Neural cell (in vitro differentiated cells): ENCODE measurements around the gene COL19A1. TPM values are rescaled to one million over a fixed set of nuclear protein-coding genes. Genes with fewer than 3 reads are reported as not detected.
"Not testable (repeated sequence)": the region's sequence is repeated elsewhere in the genome, so short reads cannot be mapped to it uniquely, and the experiment has no call there.

ENCODE experiments used
- H2AFZ ChIP-seq: fragments of 200-600, 300-800 bp; sonication (generic), shearing (Covaris generic); 2 replicates; pipeline ENCODE4 v1.6.0; 2014; ENCODE audit warnings: low read depth, mild to moderate bottlenecking, antibody characterized with exemption, low read length, moderate library complexity
- H3F3A ChIP-seq: fragments of 200-600 bp; shearing (Covaris generic); 2 replicates; pipeline ENCODE4 v1.6.1; 2016; ENCODE audit warnings: mild to moderate bottlenecking, moderate library complexity, mixed read lengths, antibody characterized with exemption, low read length; ENCODE audit not compliant: insufficient read depth, poor library complexity, severe bottlenecking
- H3K27ac ChIP-seq: fragments of 200-600, 300-800 bp; sonication (generic), shearing (Covaris generic); 2 replicates; pipeline ENCODE4 v1.5.1; 2014; ENCODE audit warnings: mild to moderate bottlenecking, low read length, moderate library complexity
- H3K27me3 ChIP-seq: fragments of 300-800, 200-600 bp; sonication (generic), shearing (Covaris generic); 2 replicates; pipeline ENCODE4 v1.6.0; 2014; ENCODE audit warnings: mild to moderate bottlenecking, low read depth, low read length, moderate library complexity; ENCODE audit not compliant: insufficient read depth
- H3K36me3 ChIP-seq: fragments of 300-800, 200-600 bp; sonication (generic), shearing (Covaris generic); 2 replicates; pipeline ENCODE4 v1.5.1; 2014; ENCODE audit warnings: mild to moderate bottlenecking, antibody characterized with exemption, low read length, moderate library complexity; ENCODE audit not compliant: insufficient read depth
- H3K4me2 ChIP-seq: fragments of 300-800, 200-600 bp; sonication (generic), shearing (Covaris generic); 2 replicates; pipeline ENCODE4 v1.6.0; 2014; ENCODE audit warnings: mild to moderate bottlenecking, low read length
- H3K4me3 ChIP-seq: fragments of 300-800, 200-600 bp; sonication (generic), shearing (Covaris generic); 2 replicates; pipeline ENCODE4 v1.5.1; 2014; ENCODE audit warnings: mild to moderate bottlenecking, low read length, moderate library complexity
- H3K79me2 ChIP-seq: fragments of 200-600 bp; shearing (Covaris generic); replicated peaks from 2 replicates; pipeline ENCODE4 v1.6.0; 2014; ENCODE audit warnings: mild to moderate bottlenecking, low read length, moderate library complexity; ENCODE audit not compliant: insufficient read depth
- H3K9ac ChIP-seq: fragments of 300-800, 200-600 bp; sonication (generic), shearing (Covaris generic); 2 replicates; pipeline ENCODE4 v1.6.1; 2016; ENCODE audit warnings: mild to moderate bottlenecking, low read length, mixed read lengths
- H3K9me2 ChIP-seq: fragments of 200-600 bp; shearing (Covaris generic); 2 replicates; pipeline ENCODE4 v1.6.1; 2016; ENCODE audit warnings: mild to moderate bottlenecking, low read length, mixed read lengths; ENCODE audit not compliant: insufficient read depth
- H3K9me3 ChIP-seq: fragments of 200-600, 300-800 bp; sonication (generic), shearing (Covaris generic); 2 replicates; pipeline ENCODE4 v1.6.1; 2016; ENCODE audit warnings: mild to moderate bottlenecking, mixed run types, low read length, moderate library complexity, mixed read lengths
- H4K20me1 ChIP-seq: fragments of 200-600 bp; shearing (Covaris generic); 2 replicates; pipeline ENCODE4 v1.6.1; 2016; ENCODE audit warnings: mild to moderate bottlenecking, mixed run types; ENCODE audit not compliant: insufficient read depth
- EP300 ChIP-seq: fragments of 450-650 bp; conservative IDR thresholded peaks from 2 replicates; pipeline ENCODE4 v1.6.1; 2014; ENCODE audit warnings: antibody characterized with exemption, mild to moderate bottlenecking, moderate library complexity; ENCODE audit not compliant: poor library complexity, severe bottlenecking
- EZH2 ChIP-seq: fragments of 200-600, 300-800 bp; shearing (Covaris generic), sonication (generic); IDR thresholded peaks from 2 replicates; pipeline ENCODE4 v1.6.1; 2014; ENCODE audit warnings: antibody characterized with exemption, low read length, borderline replicate concordance, mild to moderate bottlenecking; ENCODE audit not compliant: insufficient read depth, poor library complexity, severe bottlenecking
- MXI1 ChIP-seq: fragments of 450-650 bp; conservative IDR thresholded peaks from 2 replicates; pipeline ENCODE4 v1.6.1; 2014; ENCODE audit warnings: antibody characterized with exemption, mild to moderate bottlenecking; ENCODE audit not compliant: poor library complexity, severe bottlenecking
- POLR2AphosphoS5 ChIP-seq: IDR thresholded peaks from 2 replicates; pipeline ENCODE4 v1.6.1; 2012
- RAD21 ChIP-seq: fragments of 450-650 bp; conservative IDR thresholded peaks from 2 replicates; pipeline ENCODE4 v1.6.1; 2014; ENCODE audit warnings: antibody characterized with exemption, mild to moderate bottlenecking, moderate library complexity
- SMC3 ChIP-seq: fragments of 450-650 bp; conservative IDR thresholded peaks from 2 replicates; pipeline ENCODE4 v1.6.1; 2014; ENCODE audit warnings: antibody characterized with exemption, mild to moderate bottlenecking, moderate library complexity; ENCODE audit not compliant: poor library complexity
- TAF1 ChIP-seq: IDR thresholded peaks from 2 replicates; pipeline ENCODE4 v1.6.1; 2012; ENCODE audit warnings: low read depth
- polyA plus RNA-seq: library from polyadenylated mRNA; depleted of rRNA; stranded (reverse); fragments of >200 nt; gene quantifications from 2 replicates; pipeline ENCODE4 v1.2.3, GENCODE V29; 2014
- TF ChIP-seq, protein P1 (sequence below): IDR thresholded peaks from 2 replicates; pipeline ENCODE4 v1.6.1; 2012; ENCODE audit warnings: borderline replicate concordance
- TF ChIP-seq, protein P2 (sequence below): fragments of 450-650 bp; IDR thresholded peaks from 2 replicates; pipeline ENCODE4 v1.5.1; 2014; ENCODE audit warnings: antibody characterized with exemption, mild to moderate bottlenecking, moderate library complexity; ENCODE audit not compliant: poor library complexity, severe bottlenecking

The COL19A1 gene
- polyA plus RNA-seq, 1 donor from 2014 or later, result 0.24 TPM

DNA sequence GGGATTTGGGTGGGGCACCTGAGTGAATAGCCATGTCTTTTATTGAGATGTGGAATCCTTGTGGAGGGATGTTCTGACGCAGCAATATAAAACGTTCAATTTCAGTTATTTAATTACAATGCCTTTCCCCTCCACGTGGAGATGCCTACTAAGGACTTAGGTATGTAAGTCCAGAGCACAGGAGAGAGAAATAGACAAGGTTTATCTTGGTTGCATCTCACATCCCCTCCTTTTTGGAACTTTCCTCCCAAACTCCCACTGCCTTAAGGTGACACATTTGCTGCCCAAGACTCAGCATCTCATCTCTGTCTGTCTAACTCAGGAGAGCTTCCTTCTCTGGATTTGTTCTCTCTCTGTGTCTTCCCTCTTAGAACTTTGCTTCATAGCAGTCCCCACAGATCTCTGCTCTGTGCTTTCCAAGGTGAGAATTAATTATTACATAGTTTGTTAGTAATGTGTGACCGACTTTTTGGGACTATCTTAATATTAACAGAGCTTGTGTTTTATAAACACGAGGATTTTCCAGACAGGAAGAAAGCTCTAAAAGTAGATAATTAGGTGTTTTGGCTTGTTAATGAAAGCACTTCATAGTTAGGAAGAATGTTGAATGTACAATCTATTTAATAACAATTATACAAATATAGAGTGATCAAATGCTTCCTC lies 52.6 kb downstream of the COL19A1 start:
- Histone ChIP-seq H3K79me2 (no peaks in the 10 kb centered on the region), H3K9me2 (no peaks in the 10 kb centered on the region), H3K9me3 (no peaks in the 10 kb centered on the region), H3K27ac (no peak overlapping the region), H3K9ac (no peak overlapping the region), H3K36me3 (no peaks in the 10 kb centered on the region), H3K4me2 (no peak overlapping the region), H3F3A (no peaks in the 10 kb centered on the region), H3K4me3 (no peak overlapping the region), H4K20me1 (no peaks in the 10 kb centered on the region), H3K27me3 (no peaks in the 10 kb centered on the region), H2AFZ (no peak overlapping the region)
- TF ChIP-seq EP300, result no peak

DNA sequence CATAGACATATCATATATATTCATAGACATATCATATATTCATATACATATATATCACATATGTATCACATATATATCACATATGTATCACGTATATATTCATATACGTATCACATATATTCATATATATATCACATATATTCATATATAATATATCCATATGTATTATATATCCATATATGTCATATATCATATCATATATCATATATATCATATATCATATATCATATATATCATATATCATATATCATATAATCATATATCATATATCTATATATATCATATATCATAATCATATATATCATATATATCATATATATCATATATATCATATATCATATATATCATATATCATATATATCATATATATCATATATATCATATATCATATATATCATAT lies 54.7 kb downstream of the COL19A1 start:
- not testable (repeated sequence) for H4K20me1 ChIP-seq, H3K4me2 ChIP-seq, H3F3A ChIP-seq, H3K4me3 ChIP-seq, H2AFZ ChIP-seq, H3K9me3 ChIP-seq, H3K27ac ChIP-seq, H3K79me2 ChIP-seq, H3K9me2 ChIP-seq, H3K9ac ChIP-seq, H3K27me3 ChIP-seq, H3K36me3 ChIP-seq

DNA sequence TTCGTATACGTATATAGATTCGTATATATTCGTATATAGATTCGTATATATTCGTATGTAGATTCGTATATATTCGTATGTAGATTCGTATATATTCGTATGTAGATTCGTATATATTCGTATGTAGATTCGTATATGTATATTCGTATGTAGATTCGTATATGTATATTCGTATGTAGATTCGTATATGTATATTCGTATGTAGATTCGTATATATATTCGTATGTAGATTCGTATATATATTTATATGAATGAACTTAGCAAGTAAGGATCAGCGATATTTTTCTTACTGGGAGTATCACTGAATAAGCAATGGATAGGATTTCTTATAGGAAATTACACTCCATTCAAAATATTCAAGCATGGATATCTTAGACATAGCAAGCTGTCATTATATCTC lies 55.3 kb downstream of the COL19A1 start:
- not testable (repeated sequence) for H3K79me2 ChIP-seq, H3K9me3 ChIP-seq, H3K4me2 ChIP-seq, H3F3A ChIP-seq, H3K9ac ChIP-seq, H4K20me1 ChIP-seq, H3K9me2 ChIP-seq, H3K27ac ChIP-seq, H3K4me3 ChIP-seq, H3K36me3 ChIP-seq, H3K27me3 ChIP-seq, H2AFZ ChIP-seq

DNA sequence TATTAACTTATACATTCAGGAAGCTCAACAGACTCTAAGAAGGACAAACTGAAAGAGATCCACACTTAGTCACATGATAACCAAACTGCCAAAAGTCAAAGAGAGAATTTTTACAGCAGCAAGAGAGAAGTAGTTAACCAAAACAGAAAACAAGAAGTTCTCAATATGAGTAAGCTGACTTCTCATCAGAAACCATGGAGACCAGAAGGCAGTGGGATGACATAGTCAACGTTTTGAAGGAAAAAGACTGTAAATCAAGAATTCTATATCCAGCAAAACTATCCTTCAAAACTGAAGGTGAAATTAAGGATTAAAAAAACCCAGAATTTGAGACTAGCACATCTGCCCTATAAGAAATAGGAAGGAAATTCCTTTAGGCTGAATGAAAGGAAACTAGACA lies 60.4 kb downstream of the COL19A1 start:
- no peak overlapping the region for H3K9ac ChIP-seq
- no peaks in the 10 kb centered on the region for H4K20me1 ChIP-seq
- H3K27me3 ChIP-seq, result no peaks in the 10 kb centered on the region
- no peaks in the 10 kb centered on the region for H3K36me3 ChIP-seq
- no peak overlapping the region for H2AFZ ChIP-seq
- TF ChIP-seq SMC3 (no peak), POLR2AphosphoS5 (no peak), RAD21 (no peak)
- no peaks in the 10 kb centered on the region for H3K9me3 ChIP-seq
- no peak overlapping the region for H3K27ac ChIP-seq
- no peaks in the 10 kb centered on the region for H3K79me2 ChIP-seq
- H3K4me3 ChIP-seq, result no peak overlapping the region
- H3K4me2 ChIP-seq, result no peak overlapping the region
- no peaks in the 10 kb centered on the region for H3F3A ChIP-seq
- H3K9me2 ChIP-seq, result no peaks in the 10 kb centered on the region

DNA sequence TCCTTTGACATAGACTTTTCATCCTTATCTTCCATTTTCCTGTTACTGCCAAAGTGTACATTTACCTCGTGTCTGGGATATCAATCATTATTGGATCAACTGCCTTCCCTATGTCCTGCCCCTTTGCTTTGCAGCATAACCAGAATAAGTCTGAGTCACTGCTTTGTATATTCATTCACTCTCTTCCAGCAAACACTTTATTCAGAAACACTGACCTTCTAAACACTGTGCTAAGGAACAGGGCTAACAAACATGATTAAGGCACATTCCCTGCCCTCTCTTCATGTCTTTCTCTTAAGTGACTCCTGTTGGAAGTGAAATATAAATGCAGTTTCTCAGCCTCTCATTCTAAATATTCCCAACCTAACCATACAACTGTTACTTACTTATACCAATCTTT lies 66.9 kb downstream of the COL19A1 start:
- Histone ChIP-seq H3K9me2 (no peaks in the 10 kb centered on the region), H2AFZ (no peak overlapping the region), H4K20me1 (no peaks in the 10 kb centered on the region), H3K27ac (no peak overlapping the region), H3K27me3 (no peaks in the 10 kb centered on the region), H3K9me3 (no peaks in the 10 kb centered on the region), H3K4me2 (no peak overlapping the region), H3K4me3 (no peak overlapping the region), H3K9ac (no peak overlapping the region), H3K36me3 (no peaks in the 10 kb centered on the region), H3K79me2 (no peaks in the 10 kb centered on the region), H3F3A (no peaks in the 10 kb centered on the region)
- TF ChIP-seq POLR2AphosphoS5, result no peak
- no peak for TF ChIP-seq EZH2
- TF ChIP-seq RAD21, result no peak
- no peak for TF ChIP-seq TAF1
- TF ChIP-seq, protein P1, sequence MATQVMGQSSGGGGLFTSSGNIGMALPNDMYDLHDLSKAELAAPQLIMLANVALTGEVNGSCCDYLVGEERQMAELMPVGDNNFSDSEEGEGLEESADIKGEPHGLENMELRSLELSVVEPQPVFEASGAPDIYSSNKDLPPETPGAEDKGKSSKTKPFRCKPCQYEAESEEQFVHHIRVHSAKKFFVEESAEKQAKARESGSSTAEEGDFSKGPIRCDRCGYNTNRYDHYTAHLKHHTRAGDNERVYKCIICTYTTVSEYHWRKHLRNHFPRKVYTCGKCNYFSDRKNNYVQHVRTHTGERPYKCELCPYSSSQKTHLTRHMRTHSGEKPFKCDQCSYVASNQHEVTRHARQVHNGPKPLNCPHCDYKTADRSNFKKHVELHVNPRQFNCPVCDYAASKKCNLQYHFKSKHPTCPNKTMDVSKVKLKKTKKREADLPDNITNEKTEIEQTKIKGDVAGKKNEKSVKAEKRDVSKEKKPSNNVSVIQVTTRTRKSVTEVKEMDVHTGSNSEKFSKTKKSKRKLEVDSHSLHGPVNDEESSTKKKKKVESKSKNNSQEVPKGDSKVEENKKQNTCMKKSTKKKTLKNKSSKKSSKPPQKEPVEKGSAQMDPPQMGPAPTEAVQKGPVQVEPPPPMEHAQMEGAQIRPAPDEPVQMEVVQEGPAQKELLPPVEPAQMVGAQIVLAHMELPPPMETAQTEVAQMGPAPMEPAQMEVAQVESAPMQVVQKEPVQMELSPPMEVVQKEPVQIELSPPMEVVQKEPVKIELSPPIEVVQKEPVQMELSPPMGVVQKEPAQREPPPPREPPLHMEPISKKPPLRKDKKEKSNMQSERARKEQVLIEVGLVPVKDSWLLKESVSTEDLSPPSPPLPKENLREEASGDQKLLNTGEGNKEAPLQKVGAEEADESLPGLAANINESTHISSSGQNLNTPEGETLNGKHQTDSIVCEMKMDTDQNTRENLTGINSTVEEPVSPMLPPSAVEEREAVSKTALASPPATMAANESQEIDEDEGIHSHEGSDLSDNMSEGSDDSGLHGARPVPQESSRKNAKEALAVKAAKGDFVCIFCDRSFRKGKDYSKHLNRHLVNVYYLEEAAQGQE, result no peak
- no peak for TF ChIP-seq EP300
- no peak for TF ChIP-seq MXI1
- TF ChIP-seq SMC3, result no peak
- TF ChIP-seq, protein P2, sequence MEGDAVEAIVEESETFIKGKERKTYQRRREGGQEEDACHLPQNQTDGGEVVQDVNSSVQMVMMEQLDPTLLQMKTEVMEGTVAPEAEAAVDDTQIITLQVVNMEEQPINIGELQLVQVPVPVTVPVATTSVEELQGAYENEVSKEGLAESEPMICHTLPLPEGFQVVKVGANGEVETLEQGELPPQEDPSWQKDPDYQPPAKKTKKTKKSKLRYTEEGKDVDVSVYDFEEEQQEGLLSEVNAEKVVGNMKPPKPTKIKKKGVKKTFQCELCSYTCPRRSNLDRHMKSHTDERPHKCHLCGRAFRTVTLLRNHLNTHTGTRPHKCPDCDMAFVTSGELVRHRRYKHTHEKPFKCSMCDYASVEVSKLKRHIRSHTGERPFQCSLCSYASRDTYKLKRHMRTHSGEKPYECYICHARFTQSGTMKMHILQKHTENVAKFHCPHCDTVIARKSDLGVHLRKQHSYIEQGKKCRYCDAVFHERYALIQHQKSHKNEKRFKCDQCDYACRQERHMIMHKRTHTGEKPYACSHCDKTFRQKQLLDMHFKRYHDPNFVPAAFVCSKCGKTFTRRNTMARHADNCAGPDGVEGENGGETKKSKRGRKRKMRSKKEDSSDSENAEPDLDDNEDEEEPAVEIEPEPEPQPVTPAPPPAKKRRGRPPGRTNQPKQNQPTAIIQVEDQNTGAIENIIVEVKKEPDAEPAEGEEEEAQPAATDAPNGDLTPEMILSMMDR, result no peak
